Neural crest cell (in vitro differentiated cells): ENCODE results near the gene C11orf91. TPM values are rescaled to one million over a fixed set of nuclear protein-coding genes. Genes with fewer than 3 reads are reported as not detected.
A peak's percentile ranks its signal among the peaks of the same experiment; 100 is the strongest.
"Not testable (repeated sequence)": the region's sequence is repeated elsewhere in the genome, so short reads cannot be mapped to it uniquely, and the experiment has no call there.

Experiments
- DNase-seq: peaks from one replicate; pipeline ENCODE4 v3.0.0; 2021; ENCODE audit warnings: low read depth, mixed read lengths, low spot score
- H3K27ac Mint-ChIP-seq: one replicate; pipeline ENCODE4 v1.8.0; 2021; ENCODE audit warnings: mild to moderate bottlenecking, mixed read lengths; ENCODE audit not compliant: unreplicated experiment
- H3K27me3 Mint-ChIP-seq: 2 replicates; pipeline ENCODE4 v1.8.0; 2021; ENCODE audit warnings: low read depth, mild to moderate bottlenecking, mixed read lengths
- H3K36me3 Mint-ChIP-seq: 2 replicates; pipeline ENCODE4 v1.8.0; 2021; ENCODE audit warnings: low read depth, mild to moderate bottlenecking, mixed read lengths
- H3K4me1 Mint-ChIP-seq: 2 replicates; pipeline ENCODE4 v1.8.0; 2021; ENCODE audit warnings: mixed read lengths
- H3K4me3 Mint-ChIP-seq: one replicate; pipeline ENCODE4 v1.8.0; 2021; ENCODE audit warnings: mild to moderate bottlenecking, mixed read lengths
- H3K9me3 Mint-ChIP-seq: 2 replicates; pipeline ENCODE4 v1.8.0; 2021; ENCODE audit warnings: mixed read lengths
- CTCF ChIP-seq: fragments of 200-600 bp; sonication (generic); conservative IDR thresholded peaks from 2 replicates; pipeline ENCODE4 v1.5.0; 2021; ENCODE audit warnings: antibody characterized with exemption, mild to moderate bottlenecking
- total RNA-seq: library from RNA; stranded (reverse); gene quantifications from 2 replicates; pipeline ENCODE4 v1.2.1, GENCODE V29; 2021

Gene C11orf91
- total RNA-seq, 1 donor from 2014 or later: 0.68 TPM

DNA sequence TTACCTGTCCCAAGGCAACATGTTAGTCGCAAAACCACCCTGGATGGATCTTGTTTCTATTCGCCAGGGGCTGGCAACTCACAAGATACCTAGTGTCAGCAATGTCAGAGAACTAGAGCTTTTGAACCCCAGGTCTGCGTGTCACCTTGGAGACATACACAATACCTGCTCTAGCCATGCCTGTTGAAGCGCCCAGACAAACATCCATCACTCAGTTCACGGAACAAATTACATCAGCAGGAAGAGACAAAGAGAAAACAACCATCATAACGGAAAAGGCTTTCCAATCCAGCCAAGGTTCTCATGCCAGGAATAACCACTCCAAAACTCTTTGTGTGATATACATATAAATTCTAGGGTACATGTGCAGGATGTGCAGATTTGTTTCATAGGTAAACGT is 33.4 kb upstream of the C11orf91 start:
- peaks cover 3% of the 10 kb centered on the region for H3K9me3 Mint-ChIP-seq
- peak overlapping the region; percentile 92 for H3K4me3 Mint-ChIP-seq

GRCh38 chr11:33731723-33732531 is 31.3 kb upstream of the C11orf91 start:
- peaks cover 3% of the 10 kb centered on the region for H3K9me3 Mint-ChIP-seq
- peak overlapping the region; percentile 31 for H3K27ac Mint-ChIP-seq
- TF ChIP-seq CTCF: no peak
- H3K36me3 Mint-ChIP-seq: peaks cover 18% of the 10 kb centered on the region
- no peak for DNase-seq
- H3K4me3 Mint-ChIP-seq: no peak overlapping the region
- peaks cover 12% of the 10 kb centered on the region for H3K27me3 Mint-ChIP-seq
- peaks cover 28% of the 10 kb centered on the region for H3K4me1 Mint-ChIP-seq

More for the DNA sequence above, 33.4 kb upstream of the C11orf91 start:
- H3K36me3 Mint-ChIP-seq: peaks cover 11% of the 10 kb centered on the region
- peaks cover 12% of the 10 kb centered on the region for H3K27me3 Mint-ChIP-seq
- DNase-seq: no peak
- no peak for TF ChIP-seq CTCF
- H3K27ac Mint-ChIP-seq: no peak overlapping the region
- H3K4me1 Mint-ChIP-seq: peaks cover 31% of the 10 kb centered on the region

GRCh38 chr11:33730716-33731115 is 30.1 kb upstream of the C11orf91 start:
- peaks cover 3% of the 10 kb centered on the region for H3K9me3 Mint-ChIP-seq

GRCh38 chr11:33729072-33729664 is 28.5 kb upstream of the C11orf91 start:
- DNase-seq, H3K27me3 Mint-ChIP-seq, H3K9me3 Mint-ChIP-seq, H3K4me3 Mint-ChIP-seq, H3K27ac Mint-ChIP-seq: not testable (repeated sequence)
- H3K4me1 Mint-ChIP-seq: peaks cover 27% of the 10 kb centered on the region
- H3K36me3 Mint-ChIP-seq: peaks cover 23% of the 10 kb centered on the region

More at GRCh38 chr11:33730716-33731115, 30.1 kb upstream of the C11orf91 start:
- peaks cover 24% of the 10 kb centered on the region for H3K4me1 Mint-ChIP-seq
- peaks cover 10% of the 10 kb centered on the region for H3K27me3 Mint-ChIP-seq
- no peak overlapping the region for H3K4me3 Mint-ChIP-seq
- TF ChIP-seq CTCF: no peak
- peaks cover 20% of the 10 kb centered on the region for H3K36me3 Mint-ChIP-seq
- H3K27ac Mint-ChIP-seq: no peak overlapping the region
- DNase-seq: no peak

DNA sequence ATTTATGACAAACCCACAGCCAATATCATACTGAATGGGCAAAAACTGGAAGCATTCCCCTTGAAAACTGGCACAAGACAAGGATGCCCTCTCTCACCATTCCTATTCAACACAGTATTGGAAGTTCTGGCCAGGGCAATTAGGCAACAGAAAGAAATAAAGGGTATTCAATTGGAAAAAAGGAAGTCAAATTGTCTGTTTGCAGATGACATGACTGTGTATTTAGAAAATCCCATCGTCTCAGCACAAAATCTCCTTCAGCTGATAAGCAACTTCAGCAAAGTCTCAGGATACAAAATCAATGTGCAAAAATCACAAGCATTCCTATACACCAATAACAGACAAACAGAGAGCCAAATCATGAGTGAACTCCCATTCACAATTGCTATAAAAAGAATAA is 26.9 kb upstream of the C11orf91 start:
- not testable (repeated sequence) for H3K9me3 Mint-ChIP-seq, H3K27me3 Mint-ChIP-seq, DNase-seq, H3K27ac Mint-ChIP-seq, H3K4me3 Mint-ChIP-seq
- H3K36me3 Mint-ChIP-seq: peaks cover 19% of the 10 kb centered on the region
- peaks cover 34% of the 10 kb centered on the region for H3K4me1 Mint-ChIP-seq

DNA sequence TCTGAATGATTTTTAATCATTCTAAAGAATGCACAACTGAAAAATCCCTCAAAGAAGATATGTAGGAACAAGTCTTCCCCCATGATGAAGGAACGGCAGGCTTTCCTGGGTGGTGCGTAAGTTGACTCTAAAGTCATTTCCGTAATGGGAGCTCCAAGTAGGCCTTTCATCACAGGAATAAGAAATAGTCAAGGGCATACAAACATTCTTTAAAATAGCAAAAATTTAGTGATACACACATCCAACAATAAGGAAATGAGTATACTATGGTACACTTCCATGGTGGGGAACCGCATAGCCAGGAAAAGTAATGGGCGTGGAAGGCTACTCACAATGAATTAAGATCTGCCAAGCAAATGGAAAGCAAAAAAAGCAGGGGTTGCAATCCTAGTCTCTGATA is 24.9 kb upstream of the C11orf91 start:
- Mint-ChIP-seq H3K36me3 (peaks cover 16% of the 10 kb centered on the region), H3K4me1 (peaks cover 41% of the 10 kb centered on the region), H3K27ac (no peak overlapping the region), H3K9me3 (peaks cover 3% of the 10 kb centered on the region), H3K4me3 (no peak overlapping the region), H3K27me3 (no peaks in the 10 kb centered on the region)
- TF ChIP-seq CTCF: no peak
- no peak for DNase-seq
